AG09319 (cell line): ENCODE data around the gene MUC16.
"Not testable (repeated sequence)": the region's sequence is repeated elsewhere in the genome, so short reads cannot be mapped to it uniquely, and the experiment has no call there.

Experiments used
- DNase-seq: peaks from one replicate; pipeline ENCODE4 v3.0.0-alpha.2; 2010; ENCODE audit warnings: low read depth; ENCODE audit errors: extremely low read depth
- CTCF ChIP-seq: IDR thresholded peaks from 2 replicates; pipeline ENCODE4 v1.5.1; 2011; ENCODE audit warnings: low read depth, mild to moderate bottlenecking, inconsistent platforms, low read length, moderate library complexity

MUC16 gene

GRCh38 chr19:9009935-9010651, at the start of gene MUC16:
Gene MUC16, minus strand, starts transcription at chr19:9010409.
- TF ChIP-seq CTCF: no peak
- no peak for DNase-seq

- DNase-seq: no peak
- TF ChIP-seq CTCF: no peak
These were observed 48.9 kb upstream of the MUC16 start for GRCh38 chr19:9058905-9059667.

- no peak for DNase-seq
- TF ChIP-seq CTCF: no peak
These were observed 47.5 kb upstream of the MUC16 start for GRCh38 chr19:9057505-9058258.

GRCh38 chr19:9056131-9056530, 45.9 kb upstream of the MUC16 start:
- DNase-seq: not testable (repeated sequence)

- no peak for TF ChIP-seq CTCF
- no peak for DNase-seq
These were observed 44.6 kb upstream of the MUC16 start for GRCh38 chr19:9054765-9055164.

- DNase-seq: no peak
- TF ChIP-seq CTCF: no peak
These were observed 44.0 kb upstream of the MUC16 start for GRCh38 chr19:9054207-9054606.

GRCh38 chr19:9053674-9054073, 43.5 kb upstream of the MUC16 start:
- DNase-seq: not testable (repeated sequence)

GRCh38 chr19:9052894-9053293, 42.7 kb upstream of the MUC16 start:
- no peak for DNase-seq
- TF ChIP-seq CTCF: no peak
